Common myeloid progenitor, CD34-positive (primary cell): ENCODE measurements around the gene HHIPL1.
A peak's percentile ranks its signal among the peaks of the same experiment; 100 is the strongest.

Experiments
- CTCF ChIA-PET: fragments of 350-600 bp; sonication (Branson Sonifier 250); formaldehyde crosslinking; loops from one replicate; lab custom pipeline; 2021; ENCODE audit warnings: antibody characterized with exemption; lab: Charles Lee
- POLR2A ChIA-PET: fragments of 350-600 bp; sonication (Branson Sonifier 250); formaldehyde crosslinking; loops from one replicate; lab custom pipeline; 2021; ENCODE audit warnings: antibody characterized with exemption; lab: Charles Lee
- DNase-seq, 3 donors: peaks; one replicate each; pipeline versions ENCODE4 v3.0.0 to v3.0.0-alpha.2; 2013
- H3K27ac ChIP-seq, 2 experiments: 1 replicate in 1 of 2; 2 replicates in 1 of 2; pipeline ENCODE4 v1.7.0; 2013; ENCODE audit warnings: inconsistent platforms in 2 of 2, low read length in 2 of 2, mild to moderate bottlenecking in 2 of 2, low read depth in 1 of 2, moderate library complexity in 1 of 2; ENCODE audit not compliant: severe bottlenecking in 2 of 2, insufficient read depth in 1 of 2, poor library complexity in 1 of 2
- H3K27me3 ChIP-seq, 5 experiments: replicated peaks in 2 of 5; 1 replicate in 3 of 5; 2 replicates in 2 of 5; pipeline versions ENCODE4 v1.6.1 to v1.7.0; 2013; ENCODE audit warnings: low read length in 4 of 5, mild to moderate bottlenecking in 2 of 5, moderate library complexity in 2 of 5, inconsistent platforms in 1 of 5; ENCODE audit not compliant: insufficient read depth in 5 of 5, control insufficient read depth in 4 of 5
- H3K36me3 ChIP-seq, 4 experiments: 1 replicate in 2 of 4; 2 replicates in 2 of 4; pipeline versions ENCODE4 v1.6.1 to v1.7.0; 2013; ENCODE audit warnings: low read length in 3 of 4, control low read depth in 1 of 4, mild to moderate bottlenecking in 1 of 4; ENCODE audit not compliant: control insufficient read depth in 4 of 4, insufficient read depth in 4 of 4
- H3K4me1 ChIP-seq, 4 experiments: 1 replicate in 3 of 4; 2 replicates in 1 of 4; pipeline versions ENCODE4 v1.6.1 to v1.7.1; 2013; ENCODE audit warnings: low read length in 3 of 4, mild to moderate bottlenecking in 3 of 4, control low read depth in 1 of 4, inconsistent platforms in 1 of 4, moderate library complexity in 1 of 4; ENCODE audit not compliant: control insufficient read depth in 4 of 4, insufficient read depth in 4 of 4; ENCODE audit errors: control extremely low read depth in 1 of 4
- H3K4me3 ChIP-seq, 7 experiments: 1 replicate in 4 of 7; 2 replicates in 3 of 7; pipeline versions ENCODE4 v1.5.1 to v1.7.0; 2013; ENCODE audit warnings: mild to moderate bottlenecking in 7 of 7, low read length in 6 of 7, moderate library complexity in 6 of 7, inconsistent platforms in 2 of 7, low read depth in 2 of 7, control low read depth in 1 of 7; ENCODE audit not compliant: insufficient read depth in 4 of 7, control insufficient read depth in 1 of 7; ENCODE audit errors: extremely low read depth in 1 of 7
- H3K9me3 ChIP-seq, 5 experiments: 1 replicate in 4 of 5; 2 replicates in 1 of 5; pipeline versions ENCODE4 v1.6.1 to v1.7.1; 2013; ENCODE audit warnings: low read length in 4 of 5, mild to moderate bottlenecking in 2 of 5, inconsistent platforms in 1 of 5, low read depth in 1 of 5, moderate library complexity in 1 of 5; ENCODE audit not compliant: control insufficient read depth in 4 of 5, insufficient read depth in 2 of 5; ENCODE audit errors: control extremely low read depth in 1 of 5
- WGBS: methylation state at CpG from one replicate; pipeline ENCODE4 v1.1.5; 2013; ENCODE audit not compliant: insufficient coverage; 5-methylcytosine and 5-hydroxymethylcytosine counted together

HHIPL1 gene

GRCh38 chr14:99683619-99684409 is 38.9 kb downstream of the HHIPL1 start, which contains the start of gene CYP46A1:
Gene CYP46A1 (plus strand): TSS chr14:99684298. CDS start chr14:99684418, 120 bp downstream.
- Histone ChIP-seq H3K27me3 (peaks cover 0 to 49% (median 13%) of the 10 kb centered on the region in 5 experiments), H3K9me3 (peaks cover 0 to 5% (median 0%) of the 10 kb centered on the region in 5 experiments), H3K4me1 (peaks cover 0 to 25% (median 14%) of the 10 kb centered on the region in 4 experiments), H3K4me3 (peak within 1 kb of the TSS; percentile 83 to 94 (median 88)), H3K27ac (peak within 1 kb of the TSS in 1 of 2 experiments; percentile 78), H3K36me3 (no peaks in the 10 kb centered on the region)
- ChIA-PET CTCF (interaction anchor here (0.6 to 1.3 kb wide), 6 partner anchors 11 to 166 kb away, joined by 3 to 5 read pairs (median 4); no protein-coding TSS in a partner anchor), POLR2A (no interaction called here)
- DNase-seq = peak; percentile 99 to 100 (median 99)
- WGBS = under 1% methylated on average over 74 of the region's 83 CpGs

- Histone ChIP-seq H3K9me3 (no peaks in the 10 kb centered on the region), H3K27me3 (peaks cover 0 to 52% (median 14%) of the 10 kb centered on the region in 5 experiments), H3K4me1 (peaks cover 0 to 25% (median 14%) of the 10 kb centered on the region in 4 experiments), H3K27ac (no peak overlapping the region), H3K36me3 (no peaks in the 10 kb centered on the region), H3K4me3 (peak overlapping the region; percentile 19 to 74 (median 61))
- ChIA-PET POLR2A (no interaction called here), CTCF (interaction anchor here (0.9 to 1.3 kb wide), 4 partner anchors 16 to 166 kb away, joined by 3 to 5 read pairs (median 5); no protein-coding TSS in a partner anchor)
- peak in 2 of 3 donors; percentile 62 to 71 for DNase-seq
- WGBS = 6% methylated on average over 41 of the region's 45 CpGs
These were observed 39.5 kb downstream of the HHIPL1 start for GRCh38 chr14:99684410-99684934.

GRCh38 chr14:99685151-99685591 is 40.2 kb downstream of the HHIPL1 start:
- WGBS = 62% methylated on average over 5 of the region's 11 CpGs
- ChIA-PET CTCF (interaction anchor here (1.3 kb wide), 1 partner anchor 16 kb away, joined by 5 read pairs; no protein-coding TSS in a partner anchor), POLR2A (no interaction called here)
- Histone ChIP-seq H3K36me3 (no peaks in the 10 kb centered on the region), H3K27me3 (peaks cover 0 to 58% (median 16%) of the 10 kb centered on the region in 5 experiments), H3K4me1 (peaks cover 0 to 25% (median 14%) of the 10 kb centered on the region in 4 experiments), H3K27ac (no peak overlapping the region), H3K9me3 (no peaks in the 10 kb centered on the region), H3K4me3 (no peak overlapping the region)
- DNase-seq = no peak

DNA sequence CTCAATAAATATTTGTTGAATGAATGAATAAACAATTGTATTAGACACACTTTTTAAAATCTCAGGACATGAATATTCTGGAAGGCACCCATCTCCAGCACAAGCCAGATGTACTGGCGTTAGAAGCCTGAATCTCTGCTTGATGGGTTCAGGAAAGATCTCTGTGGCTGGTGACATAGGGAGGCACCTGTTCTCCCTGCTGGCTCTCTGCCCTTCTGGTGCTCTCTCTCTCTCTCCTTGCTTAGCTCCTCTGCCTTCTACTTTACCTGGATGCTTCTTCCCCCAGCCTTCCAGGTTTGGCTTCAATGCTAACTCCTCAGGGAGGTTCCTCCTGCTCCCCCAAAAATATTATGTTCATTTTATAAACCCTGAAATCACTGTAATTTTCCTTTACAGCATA is 40.7 kb downstream of the HHIPL1 start:
- CTCF ChIA-PET = no interaction called here
- H3K4me1 ChIP-seq = peaks cover 0 to 25% (median 14%) of the 10 kb centered on the region in 4 experiments
- 73% methylated on average over 1 of the region's 1 CpG for WGBS
- no peak for DNase-seq
- no peaks in the 10 kb centered on the region for H3K9me3 ChIP-seq
- no peak overlapping the region for H3K4me3 ChIP-seq
- peaks cover 0 to 62% (median 16%) of the 10 kb centered on the region in 5 experiments for H3K27me3 ChIP-seq
- POLR2A ChIA-PET = no interaction called here
- H3K36me3 ChIP-seq = no peaks in the 10 kb centered on the region
- H3K27ac ChIP-seq = no peak overlapping the region

GRCh38 chr14:99686557-99687283 is 41.8 kb downstream of the HHIPL1 start:
- whole genome bisulfite sequencing = 53% methylated on average over 8 of the region's 8 CpGs
- ChIA-PET POLR2A (no interaction called here), CTCF (interaction anchor here (0.8 to 2.6 kb wide), 6 partner anchors 11 to 151 kb away, joined by 3 to 8 read pairs (median 4); no protein-coding TSS in a partner anchor)
- Histone ChIP-seq H3K4me3 (no peak overlapping the region), H3K27ac (no peak overlapping the region), H3K4me1 (peaks cover 0 to 25% (median 14%) of the 10 kb centered on the region in 4 experiments), H3K9me3 (no peaks in the 10 kb centered on the region), H3K36me3 (no peaks in the 10 kb centered on the region), H3K27me3 (peaks cover 0 to 72% (median 21%) of the 10 kb centered on the region in 5 experiments)
- peak in 2 of 3 donors; percentile 20 to 32 for DNase-seq

DNA sequence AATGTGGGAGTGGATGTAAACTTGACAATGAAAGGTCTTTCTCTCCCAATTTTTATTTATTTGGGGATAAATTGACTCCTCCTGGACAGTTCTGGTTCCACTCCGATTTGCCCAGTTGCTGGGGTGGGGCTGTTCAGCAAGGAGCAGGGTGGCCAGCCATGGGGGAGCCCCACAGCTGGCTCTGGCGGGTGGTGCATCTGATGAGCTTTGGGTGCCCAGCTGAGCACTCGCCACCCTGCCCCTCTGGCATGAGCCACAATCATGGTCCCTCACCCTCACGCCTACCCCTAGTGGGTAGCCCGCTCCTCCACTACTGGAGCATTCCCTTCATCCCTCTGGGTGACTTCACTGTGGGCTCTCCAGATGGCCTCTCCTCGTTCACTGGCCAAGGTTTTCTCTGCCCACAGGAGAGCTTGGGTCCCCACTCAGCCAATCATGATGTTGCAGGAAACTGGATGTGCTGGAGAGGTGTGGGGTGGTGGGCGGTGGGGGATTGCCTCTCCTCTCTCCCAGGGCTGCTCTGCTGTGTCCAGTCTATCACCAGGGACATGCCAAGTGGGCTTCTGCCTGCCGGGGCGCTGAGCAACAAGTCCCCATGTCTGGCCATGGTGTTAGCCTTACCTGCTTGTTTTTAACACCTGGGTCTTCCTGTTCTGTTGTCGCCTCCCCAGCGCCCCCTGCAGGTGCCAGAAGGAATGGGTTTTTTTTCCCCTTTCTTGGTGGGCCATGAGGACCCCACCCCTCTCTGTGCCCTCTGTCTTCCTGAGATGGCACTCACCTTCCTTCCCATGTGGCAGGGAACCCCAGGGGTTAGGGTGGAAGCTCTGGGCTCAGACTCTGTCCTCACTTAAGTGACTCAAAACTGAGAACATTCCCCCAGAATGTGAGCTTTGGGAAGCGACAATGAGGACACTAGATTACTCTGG is 42.6 kb downstream of the HHIPL1 start:
- ChIA-PET POLR2A (no interaction called here), CTCF (interaction anchor here (0.8 to 2.6 kb wide), 12 partner anchors 10 to 214 kb away, joined by 3 to 8 read pairs (median 4); no protein-coding TSS in a partner anchor)
- DNase-seq = peak in 1 of 3 donors; percentile 4

More for the DNA sequence above, 42.6 kb downstream of the HHIPL1 start:
- 64% methylated on average over 10 of the region's 12 CpGs for WGBS
- Histone ChIP-seq H3K9me3 (no peaks in the 10 kb centered on the region), H3K27me3 (peaks cover 0 to 75% (median 24%) of the 10 kb centered on the region in 5 experiments), H3K36me3 (no peaks in the 10 kb centered on the region), H3K4me3 (no peak overlapping the region), H3K4me1 (peaks cover 0 to 25% (median 14%) of the 10 kb centered on the region in 4 experiments), H3K27ac (no peak overlapping the region)
